Amniotic epithelial cell (primary cell): Measurements from ENCODE around the gene SERPINB10.

Experiments used
- DNase-seq: peaks from one replicate; pipeline ENCODE4 v3.0.0-alpha.2; 2010; ENCODE audit warnings: low read depth

Gene SERPINB10

GRCh38 chr18:63907664-63908063, at the start of gene SERPINB10:
Gene SERPINB10 (plus strand): TSS chr18:63907958. CDS start chr18:63915511, 7,553 bp downstream.
- DNase-seq: no peak

- DNase-seq: no peak
These were observed 49.3 kb upstream of the SERPINB10 start for GRCh38 chr18:63858456-63858855.

GRCh38 chr18:63859781-63860475, 47.8 kb upstream of the SERPINB10 start:
- no peak for DNase-seq

GRCh38 chr18:63860531-63860930, 47.2 kb upstream of the SERPINB10 start:
- no peak for DNase-seq

- DNase-seq: no peak
These were observed 40.2 kb upstream of the SERPINB10 start for GRCh38 chr18:63867368-63868125.

GRCh38 chr18:63868546-63868945, 39.2 kb upstream of the SERPINB10 start:
- no peak for DNase-seq

GRCh38 chr18:63869374-63869773, 38.4 kb upstream of the SERPINB10 start:
- DNase-seq: peak; percentile 77

- no peak for DNase-seq
These were observed 37.9 kb upstream of the SERPINB10 start for GRCh38 chr18:63869851-63870250.

- DNase-seq: no peak
These were observed 35.9 kb upstream of the SERPINB10 start for GRCh38 chr18:63871836-63872235.

GRCh38 chr18:63872586-63872985, 35.2 kb upstream of the SERPINB10 start:
- no peak for DNase-seq

- peak; percentile 95 for DNase-seq
These were observed 29.4 kb upstream of the SERPINB10 start for GRCh38 chr18:63878343-63878742.

- peak; percentile 54 for DNase-seq
These were observed 28.8 kb upstream of the SERPINB10 start for GRCh38 chr18:63878925-63879324.

- DNase-seq: peak; percentile 90
These were observed 28.0 kb upstream of the SERPINB10 start for GRCh38 chr18:63879709-63880108.

- DNase-seq: peak; percentile 88
These were observed 25.9 kb upstream of the SERPINB10 start for GRCh38 chr18:63881851-63882250.

GRCh38 chr18:63882333-63883141, 25.2 kb upstream of the SERPINB10 start:
- DNase-seq: peak; percentile 100

GRCh38 chr18:63883617-63884016, 24.1 kb upstream of the SERPINB10 start:
- peak; percentile 59 for DNase-seq

- peak; percentile 26 for DNase-seq
These were observed 20.3 kb upstream of the SERPINB10 start, which contains the start of gene SERPINB2 for GRCh38 chr18:63887424-63887823. Gene SERPINB2 (plus strand): TSS chr18:63887705. CDS start chr18:63891445, 3,740 bp downstream.

GRCh38 chr18:63888470-63889190, 19.1 kb upstream of the SERPINB10 start:
- no peak for DNase-seq

GRCh38 chr18:63889626-63890025, 18.1 kb upstream of the SERPINB10 start:
- no peak for DNase-seq

- no peak for DNase-seq
These were observed 17.4 kb upstream of the SERPINB10 start for GRCh38 chr18:63890237-63890949.

GRCh38 chr18:63890950-63891304, 16.8 kb upstream of the SERPINB10 start:
- no peak for DNase-seq
